BE2C (cell line): ENCODE data around the gene BSN.
A peak's percentile ranks its signal among the peaks of the same experiment; 100 is the strongest.

Source experiments
- DNase-seq: peaks from one replicate; pipeline ENCODE4 v3.0.0-alpha.2; 2020
- H3K27me3 ChIP-seq: fragments of 250-450 bp; sonication (Bioruptor Pico); 2 replicates; pipeline ENCODE4 v1.5.1; 2020; ENCODE audit warnings: mild to moderate bottlenecking
- H3K36me3 ChIP-seq: fragments of 250-450 bp; sonication (Bioruptor Pico); 2 replicates; pipeline ENCODE4 v1.5.1; 2020; ENCODE audit warnings: mild to moderate bottlenecking
- H3K4me1 ChIP-seq: fragments of 250-450 bp; sonication (Bioruptor Pico); 2 replicates; pipeline ENCODE4 v1.5.1; 2020
- H3K4me3 ChIP-seq: 2 replicates; pipeline ENCODE4 v1.5.1; 2011; ENCODE audit warnings: low read depth, low read length
- H3K9me3 ChIP-seq: fragments of 250-450 bp; sonication (Bioruptor Pico); 2 replicates; pipeline ENCODE4 v1.5.1; 2020
- TF ChIP-seq, protein P1 (sequence below): IDR thresholded peaks from 2 replicates; pipeline ENCODE4 v1.5.1; 2012; ENCODE audit warnings: mild to moderate bottlenecking, low read depth, low read length

BSN gene

GRCh38 chr3:49539659-49540560, 14.4 kb upstream of the BSN start:
- H3K36me3 ChIP-seq = no peaks in the 10 kb centered on the region
- H3K27me3 ChIP-seq = no peaks in the 10 kb centered on the region
- peak overlapping the region; percentile 59 for H3K4me3 ChIP-seq
- TF ChIP-seq, protein P1, sequence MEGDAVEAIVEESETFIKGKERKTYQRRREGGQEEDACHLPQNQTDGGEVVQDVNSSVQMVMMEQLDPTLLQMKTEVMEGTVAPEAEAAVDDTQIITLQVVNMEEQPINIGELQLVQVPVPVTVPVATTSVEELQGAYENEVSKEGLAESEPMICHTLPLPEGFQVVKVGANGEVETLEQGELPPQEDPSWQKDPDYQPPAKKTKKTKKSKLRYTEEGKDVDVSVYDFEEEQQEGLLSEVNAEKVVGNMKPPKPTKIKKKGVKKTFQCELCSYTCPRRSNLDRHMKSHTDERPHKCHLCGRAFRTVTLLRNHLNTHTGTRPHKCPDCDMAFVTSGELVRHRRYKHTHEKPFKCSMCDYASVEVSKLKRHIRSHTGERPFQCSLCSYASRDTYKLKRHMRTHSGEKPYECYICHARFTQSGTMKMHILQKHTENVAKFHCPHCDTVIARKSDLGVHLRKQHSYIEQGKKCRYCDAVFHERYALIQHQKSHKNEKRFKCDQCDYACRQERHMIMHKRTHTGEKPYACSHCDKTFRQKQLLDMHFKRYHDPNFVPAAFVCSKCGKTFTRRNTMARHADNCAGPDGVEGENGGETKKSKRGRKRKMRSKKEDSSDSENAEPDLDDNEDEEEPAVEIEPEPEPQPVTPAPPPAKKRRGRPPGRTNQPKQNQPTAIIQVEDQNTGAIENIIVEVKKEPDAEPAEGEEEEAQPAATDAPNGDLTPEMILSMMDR = peak; percentile 56
- peak; percentile 93 for DNase-seq
- no peaks in the 10 kb centered on the region for H3K9me3 ChIP-seq
- H3K4me1 ChIP-seq = no peaks in the 10 kb centered on the region

DNA sequence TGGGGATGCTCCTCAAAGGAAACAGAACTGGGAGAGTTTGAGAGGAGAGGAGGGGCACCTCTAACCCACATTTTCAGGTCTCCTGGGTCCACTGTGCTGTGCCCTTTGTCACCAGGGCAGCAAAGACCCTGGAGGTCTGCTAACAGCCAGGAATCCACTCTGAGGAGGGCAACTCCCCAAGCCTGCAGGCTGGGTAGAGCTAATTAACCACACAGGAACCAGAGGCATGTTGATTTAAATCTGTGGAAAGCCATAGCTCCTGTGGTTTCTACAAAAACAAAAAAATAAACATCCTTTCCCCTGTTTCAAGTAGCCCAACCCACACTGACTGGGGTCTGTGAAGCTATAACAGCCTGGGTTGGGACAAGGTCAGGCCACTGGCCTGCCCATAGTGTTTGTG, 2.2 kb upstream of the BSN start:
- no peaks in the 10 kb centered on the region for H3K9me3 ChIP-seq
- H3K4me1 ChIP-seq = no peaks in the 10 kb centered on the region; the same call in 1 of the 2 replicates
- DNase-seq = no peak
- no peak overlapping the region for H3K4me3 ChIP-seq
- H3K36me3 ChIP-seq = no peaks in the 10 kb centered on the region
- H3K27me3 ChIP-seq = no peaks in the 10 kb centered on the region
- TF ChIP-seq, protein P1 = no peak

GRCh38 chr3:49553324-49553691, 969 bp upstream of the BSN start:
- no peaks in the 10 kb centered on the region for H3K9me3 ChIP-seq
- peak overlapping the region; percentile 76 for H3K4me3 ChIP-seq
- no peaks in the 10 kb centered on the region for H3K27me3 ChIP-seq
- no peaks in the 10 kb centered on the region; the same call in 1 of the 2 replicates for H3K4me1 ChIP-seq
- DNase-seq = no peak
- TF ChIP-seq, protein P1 = no peak
- no peaks in the 10 kb centered on the region for H3K36me3 ChIP-seq

DNA sequence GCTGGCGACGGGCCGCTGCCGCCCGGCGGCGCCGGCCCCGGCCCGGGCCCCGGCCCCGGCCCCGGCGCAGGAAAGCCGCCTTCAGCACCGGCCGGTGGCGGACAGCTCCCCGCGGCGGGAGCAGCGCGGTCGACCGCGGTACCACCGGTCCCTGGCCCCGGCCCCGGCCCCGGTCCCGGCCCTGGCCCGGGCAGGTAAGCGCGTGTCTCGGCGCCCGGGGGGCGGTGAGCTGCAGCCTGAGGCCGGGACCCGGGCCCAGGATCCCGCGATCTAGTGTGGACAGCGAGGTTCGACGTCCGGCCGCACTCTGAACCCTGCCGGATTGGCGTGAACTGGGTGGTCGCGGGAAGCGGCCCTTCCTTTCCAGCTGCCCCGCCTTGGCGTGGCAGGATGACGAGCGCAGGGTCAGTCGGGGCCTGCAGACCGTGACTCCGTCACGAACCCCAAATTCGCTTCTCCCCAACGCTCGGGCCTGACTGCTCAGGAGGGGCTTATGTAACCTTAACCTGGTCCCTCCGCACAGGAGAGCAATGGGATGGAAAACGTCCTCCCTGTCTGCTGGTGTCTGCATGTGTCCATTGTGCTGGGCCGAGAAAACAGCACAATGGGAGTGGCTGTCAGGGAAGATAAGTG, 472 bp downstream of the BSN start:
- H3K27me3 ChIP-seq = no peaks in the 10 kb centered on the region
- peak overlapping the region; percentile 81 for H3K4me3 ChIP-seq
- no peaks in the 10 kb centered on the region for H3K36me3 ChIP-seq
- no peaks in the 10 kb centered on the region for H3K9me3 ChIP-seq
- TF ChIP-seq, protein P1 = no peak
- no peak for DNase-seq
- no peaks in the 10 kb centered on the region; the same call in 1 of the 2 replicates for H3K4me1 ChIP-seq

DNA sequence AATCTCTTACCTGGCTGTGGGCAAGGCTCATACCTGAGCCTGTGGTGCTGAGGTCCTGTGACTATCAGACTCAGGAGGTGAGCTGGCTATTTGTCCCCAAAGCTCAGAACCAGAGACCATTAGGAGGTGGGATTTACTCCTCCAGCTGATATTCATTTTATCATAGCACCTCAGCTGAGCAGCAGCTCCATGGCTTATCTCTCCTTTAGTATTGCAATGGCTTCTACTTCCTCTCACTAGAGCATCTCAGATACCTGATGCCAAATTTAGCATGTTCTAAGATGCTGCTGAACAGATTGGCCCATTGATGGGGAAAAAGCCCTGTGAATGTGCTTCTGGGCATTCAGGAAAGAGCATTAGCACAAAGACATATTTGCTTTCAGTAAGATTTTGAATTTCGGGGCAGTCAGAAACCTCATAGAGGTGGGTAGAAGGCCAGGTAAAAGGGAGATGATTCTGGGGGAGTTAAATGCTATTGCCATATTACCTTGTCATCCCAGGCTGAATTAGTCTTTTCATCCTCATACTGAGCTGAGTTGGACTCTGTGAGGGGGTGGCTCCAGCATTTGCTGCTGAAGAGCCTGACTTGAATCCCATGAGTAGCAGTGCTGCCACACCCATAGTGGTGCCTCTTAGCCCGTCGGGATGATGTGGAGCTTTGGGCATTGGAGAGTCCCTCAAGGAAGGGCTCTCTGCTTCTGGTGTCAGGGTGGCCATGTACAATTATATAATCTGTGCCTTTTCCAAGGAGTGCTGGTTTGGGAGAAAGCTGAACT, 2.4 kb downstream of the BSN start:
- no peaks in the 10 kb centered on the region for H3K36me3 ChIP-seq
- no peaks in the 10 kb centered on the region; the same call in 1 of the 2 replicates for H3K4me1 ChIP-seq
- no peak for DNase-seq
- TF ChIP-seq, protein P1 = no peak
- H3K9me3 ChIP-seq = no peaks in the 10 kb centered on the region
- peak overlapping the region; percentile 81 for H3K4me3 ChIP-seq
- no peaks in the 10 kb centered on the region for H3K27me3 ChIP-seq
